Heart left ventricle (tissue), 16 donors: Measurements from ENCODE around the gene SORBS1. TPM values are rescaled to one million over a fixed set of nuclear protein-coding genes. Genes with fewer than 3 reads are reported as not detected.

Experiments used
- ATAC-seq, 4 donors: fragments of 200-7000 bp; cut with Tn5 transposase; one replicate each; pipeline ENCODE4 v1.9.1; 2020 to 2022; ENCODE audit warnings: moderate library complexity in 4 of 4, mild to moderate bottlenecking in 3 of 4, moderate number of reproducible peaks in 1 of 4
- DNase-seq, 5 donors: peaks; one replicate each; pipeline ENCODE4 v3.0.0-alpha.2; 2020
- H3K27ac ChIP-seq, 12 donors: fragments of 200-600 bp; sonication (generic) in 4 of 12; one replicate each; pipeline versions ENCODE4 v1.5.0 to v1.8.0; 2016 to 2022; ENCODE audit warnings: mild to moderate bottlenecking in 2 of 12
- H3K27me3 ChIP-seq, 9 donors: fragments of 200-600 bp; sonication (generic) in 2 of 9; one replicate each; pipeline versions ENCODE4 v1.5.1 to v1.8.0; 2016 to 2022; ENCODE audit warnings: mild to moderate bottlenecking in 3 of 9
- H3K36me3 ChIP-seq, 9 donors: fragments of 200-600 bp; sonication (generic) in 2 of 9; one replicate each; pipeline versions ENCODE4 v1.5.0 to v1.8.0; 2018 to 2022; ENCODE audit warnings: mild to moderate bottlenecking in 2 of 9
- H3K4me1 ChIP-seq, 12 donors: fragments of 200-600 bp; sonication (generic) in 4 of 12; one replicate each; pipeline versions ENCODE4 v1.5.0 to v1.8.0; 2016 to 2022; ENCODE audit warnings: mild to moderate bottlenecking in 3 of 12
- H3K4me3 ChIP-seq, 12 donors: fragments of 200-600 bp; sonication (generic) in 4 of 12; one replicate each; pipeline versions ENCODE4 v1.5.0 to v1.8.0; 2017 to 2022; ENCODE audit warnings: mild to moderate bottlenecking in 9 of 12, moderate library complexity in 4 of 12
- H3K9me3 ChIP-seq, 12 donors: fragments of 200-600 bp; sonication (generic) in 4 of 12; one replicate each; pipeline versions ENCODE4 v1.5.0 to v1.8.0; 2016 to 2022; ENCODE audit warnings: mild to moderate bottlenecking in 1 of 12
- CTCF ChIP-seq, 12 donors: fragments of 200-600 bp; sonication (generic) in 4 of 12; IDR thresholded peaks; one replicate each; pipeline versions ENCODE4 v1.5.0 to v1.8.0; 2018 to 2022; ENCODE audit warnings: antibody characterized with exemption in 12 of 12, mild to moderate bottlenecking in 5 of 12
- POLR2A ChIP-seq, 2 donors: fragments of 450-650 bp; IDR thresholded peaks; one replicate each; pipeline ENCODE4 v1.6.1; 2017; ENCODE audit warnings: antibody characterized with exemption in 2 of 2, mild to moderate bottlenecking in 2 of 2, moderate library complexity in 2 of 2
- WGBS, 4 donors: extraction: QIAGEN DNeasy Blood & Tissue Kit in 2 of 4; methylation state at CpG; one replicate each; pipeline versions ENCODE4 v1.1.5 to v1.1.7; 2013 to 2018; 5-methylcytosine and 5-hydroxymethylcytosine counted together
- intact Hi-C, 10 donors: fragments of 100-400 bp; cut with DNase I; formaldehyde crosslinking; loops; one replicate each; pipeline versions ENCODE4 v1.11.1 to v1.14.2; 2022
- polyA plus RNA-seq, 2 donors: library from polyadenylated mRNA; stranded (reverse); fragments of 200-250 nt; gene quantifications; one replicate each; pipeline ENCODE4 v1.2.3, GENCODE V29; 2013
- total RNA-seq, 9 donors: library from RNA; depleted of rRNA in 2 of 9; stranded (reverse); fragments of >200 nt in 2 of 9; fragmentation: NEBNext Ultra II Directional in 3 of 9; extraction: Animal tissue kit (Norgen Biotek cat#: 25700) in 3 of 9; gene quantifications; one replicate each; pipeline versions ENCODE4 v1.1.0 to v1.2.4, GENCODE V29; 2016 to 2023
- donor health status: ischemic (EF 13 %, LVEDD 7.1; RV severe dilation, severe dysfunction).
- donor health status: healthy with polysubstance abuse.
- donor health status: DM: no; HTN: yes; CAD: no.
- donor health status: DM: no; HTN: no; CAD: no.
- donor health status: ischemic (EF 25% LVEDD 6.9; RV normal size, moderate dysfunction).
- donor health status: ischemic (EF 25% LVEDD 5.7; RV mildly dilated, moderate dysfunction).
- donor health status: healthy.
- donor health status: DM: yes; HTN: yes; CAD: no.
- donor health status: ischemic (EF 35%, LVEDD 5.7; RV mildly dilated, moderate dysfunction).
- donor health status: nonischemic (EF 11% LVEDD 7.7; RV severe dilation, severe dysfunction).
- donor health status: DM: yes; HTN: yes; CAD: no.
- donor health status: PGD.
- donor health status: ischemic (EF 29% LVEDD 5.4; RV normal size, mild dysfunction).
- donor health status: nonischemic (EF 23%, LVEDD 6.1; RV moderate dilation, normal function).

SORBS1 gene
- total and polyA plus RNA-seq, 11 donors, result 355 to 1,440 (median 886) TPM

- no peak for TF ChIP-seq POLR2A (IDR thresholded peaks at IDR 0.05)
- TF ChIP-seq CTCF (IDR thresholded peaks at IDR 0.05), result no peak
- WGBS, 4 donors, result 74 to 87% (median 79%) methylated on average over 2 of the region's 2 CpGs
- Histone ChIP-seq H3K27me3 (no peaks in the 10 kb centered on the region), H3K9me3 (no peaks in the 10 kb centered on the region), H3K4me3 (no peak overlapping the region), H3K4me1 (peaks cover 0 to 92% (median 46%) of the 10 kb centered on the region in 12 donors), H3K36me3 (peaks cover 3 to 95% (median 52%) of the 10 kb centered on the region in 9 donors), H3K27ac (peak overlapping the region in 9 of 12 donors; percentile 39 to 98 (median 82))
- DNase-seq (no peak), ATAC-seq (no peak)
- intact Hi-C loops, result no loop called here
These were observed 160.4 kb downstream of the SORBS1 start for GRCh38 chr10:95400787-95401186.

GRCh38 chr10:95399183-95399582 lies 162.0 kb downstream of the SORBS1 start:
- no peak for TF ChIP-seq CTCF (IDR thresholded peaks at IDR 0.05)
- no peak for TF ChIP-seq POLR2A (IDR thresholded peaks at IDR 0.05)
- H3K4me1 ChIP-seq, result peaks cover 0 to 94% (median 43%) of the 10 kb centered on the region in 12 donors
- WGBS, 4 donors, result 39 to 57% (median 46%) methylated on average over 5 of the region's 5 CpGs
- H3K4me3 ChIP-seq, result no peak overlapping the region
- H3K27me3 ChIP-seq, result no peaks in the 10 kb centered on the region
- intact Hi-C loops, result no loop called here
- DNase-seq (no peak), ATAC-seq (no peak)
- H3K9me3 ChIP-seq, result no peaks in the 10 kb centered on the region
- peaks cover 3 to 95% (median 49%) of the 10 kb centered on the region in 9 donors for H3K36me3 ChIP-seq
- peak overlapping the region; percentile 3 to 98 (median 51) for H3K27ac ChIP-seq

GRCh38 chr10:95397747-95398146 lies 163.4 kb downstream of the SORBS1 start:
- Histone ChIP-seq H3K36me3 (peaks cover 3 to 100% (median 57%) of the 10 kb centered on the region in 9 donors), H3K4me3 (no peak overlapping the region), H3K27ac (peak overlapping the region in 10 of 12 donors; percentile 35 to 98 (median 60)), H3K27me3 (no peaks in the 10 kb centered on the region), H3K9me3 (no peaks in the 10 kb centered on the region), H3K4me1 (peaks cover 0 to 95% (median 50%) of the 10 kb centered on the region in 12 donors)
- ATAC-seq (no peak), DNase-seq (no peak)
- intact Hi-C loops, result no loop called here
- no peak for TF ChIP-seq CTCF (IDR thresholded peaks at IDR 0.05)
- TF ChIP-seq POLR2A (IDR thresholded peaks at IDR 0.05), result no peak
- 32 to 45% (median 36%) methylated on average over 3 of the region's 3 CpGs for WGBS, 4 donors

GRCh38 chr10:95395947-95396449 lies 165.2 kb downstream of the SORBS1 start:
- Histone ChIP-seq H3K4me1 (peaks cover 4 to 97% (median 59%) of the 10 kb centered on the region in 12 donors), H3K4me3 (no peak overlapping the region), H3K27ac (peak overlapping the region in 11 of 12 donors; percentile 22 to 98 (median 61)), H3K9me3 (no peaks in the 10 kb centered on the region), H3K36me3 (peaks cover 3 to 100% (median 60%) of the 10 kb centered on the region in 9 donors), H3K27me3 (no peaks in the 10 kb centered on the region)
- peak; percentile 61 to 84 (median 68) for ATAC-seq
- WGBS, 4 donors, result 39 to 66% (median 54%) methylated on average over 8 to 10 of the region's 10 CpGs
- TF ChIP-seq CTCF (IDR thresholded peaks at IDR 0.05), result no peak
- no peak for TF ChIP-seq POLR2A (IDR thresholded peaks at IDR 0.05)
- peak; percentile 73 to 87 (median 78) for DNase-seq
- intact Hi-C loops, result no loop called here
